Brain pericyte (primary cell): ENCODE results near the gene GAS5.

Source experiments
- DNase-seq: peaks from one replicate; pipeline ENCODE4 v3.0.0-alpha.2; 2012; ENCODE audit warnings: low read depth, low spot score

Gene GAS5

DNA sequence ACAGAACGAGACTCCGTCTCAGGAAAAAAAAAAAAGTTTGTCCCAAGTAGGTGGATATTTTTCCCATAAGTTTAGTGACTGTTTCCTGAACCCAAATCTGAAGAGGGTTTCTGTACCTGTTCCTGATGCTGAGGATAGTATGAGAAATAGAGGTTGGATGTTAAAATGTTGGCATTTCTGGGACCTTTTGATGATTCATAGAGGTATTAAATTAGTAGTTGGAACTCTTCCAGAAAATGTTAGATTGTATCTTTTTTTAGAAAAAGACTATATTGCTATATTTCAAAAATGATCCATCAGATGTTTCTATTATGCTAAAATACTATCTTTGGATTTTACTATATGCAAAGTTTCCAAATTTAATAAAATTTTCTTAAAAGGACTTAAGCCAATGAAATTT is 40.2 kb downstream of the GAS5 start:
- no peak for DNase-seq

DNA sequence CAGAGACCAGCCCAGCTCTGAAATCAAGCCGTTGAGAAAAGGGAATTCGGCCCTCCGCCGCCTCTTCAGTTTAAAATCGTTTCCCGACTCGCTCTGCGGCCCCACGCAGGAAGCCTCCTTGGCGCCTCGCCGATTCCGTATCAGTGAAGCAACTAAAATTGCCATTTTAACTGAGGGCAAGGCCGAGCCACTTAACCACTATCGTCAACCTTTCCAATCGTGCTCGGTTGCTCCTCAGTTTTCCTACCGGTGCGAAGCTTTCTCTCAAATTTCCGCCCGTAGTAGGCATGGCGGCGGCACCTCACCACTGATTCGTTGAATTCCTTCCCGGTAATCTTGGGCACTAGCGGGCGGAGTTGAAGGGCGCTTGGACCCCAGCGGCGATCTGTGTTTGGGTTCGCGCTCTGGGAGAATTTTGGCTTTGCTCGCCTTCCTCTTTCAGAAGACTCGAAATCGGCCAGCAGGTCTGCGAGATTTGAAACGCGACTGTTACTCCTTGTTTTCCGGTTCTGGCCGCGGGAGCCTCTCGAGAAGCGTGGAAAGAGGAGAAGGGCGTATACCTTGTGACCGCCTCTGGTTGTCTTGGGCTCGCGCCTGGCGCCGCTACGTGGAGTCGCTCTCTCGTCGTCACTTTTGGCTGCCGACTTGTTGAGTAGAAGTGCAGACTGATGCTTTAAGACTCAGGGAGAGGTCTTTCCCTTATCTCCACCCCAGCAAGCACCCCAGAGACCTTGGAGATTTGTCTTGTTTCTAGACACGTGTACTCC is 43.3 kb downstream of the GAS5 start, which contains the start of the genes CENPL and DARS2:
Gene CENPL (minus strand): TSS at position 569 of the 767 bp plus-strand sequence. CDS start 13,584 bp downstream, outside the sequence.
Gene DARS2 (plus strand): TSS at position 359 of the 767 bp plus-strand sequence. CDS start 557 bp downstream, outside the sequence.
- peak; percentile 95 for DNase-seq

DNA sequence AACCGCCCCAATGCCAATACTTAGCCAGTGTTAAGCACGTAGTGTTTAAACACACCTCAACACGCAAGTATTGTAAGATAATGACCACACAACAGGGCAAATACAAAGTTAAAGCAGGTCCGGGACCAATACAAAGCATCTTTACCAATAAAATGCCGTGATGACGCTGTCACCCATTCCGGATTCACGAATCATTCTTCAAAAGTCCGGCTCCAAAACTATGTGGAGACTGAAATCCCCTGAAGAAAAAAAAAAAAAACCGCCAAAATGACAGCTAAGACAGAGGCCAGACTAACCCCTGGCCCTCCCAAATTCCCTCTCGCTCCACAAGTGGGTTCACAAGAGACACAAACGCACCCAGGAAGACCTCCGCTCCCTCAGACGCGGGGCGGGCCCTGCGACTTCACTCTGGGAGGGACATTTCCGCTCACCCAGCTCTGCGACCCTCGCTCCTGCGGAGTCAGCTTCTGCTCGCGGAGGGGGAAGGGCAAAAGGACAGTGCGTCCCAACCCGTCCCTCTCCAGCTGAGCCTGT is 43.9 kb downstream of the GAS5 start:
- DNase-seq, result peak; percentile 3

- DNase-seq, result no peak
Measured at GRCh38 chr1:173821680-173822079, 46.1 kb downstream of the GAS5 start.

- no peak for DNase-seq
Measured at GRCh38 chr1:173818459-173818858, 49.3 kb downstream of the GAS5 start.
